Aorta (tissue), 5 donors: Measurements from ENCODE around the gene NARS2. TPM values are rescaled to one million over a fixed set of nuclear protein-coding genes. Genes with fewer than 3 reads are reported as not detected.

Experiments
- ATAC-seq: fragments of 200-7000 bp; cut with Tn5 transposase; one replicate; pipeline ENCODE4 v1.9.1; 2022; ENCODE audit warnings: moderate library complexity; ENCODE audit not compliant: low FRiP score
- DNase-seq, 2 donors: peaks; one replicate each; pipeline ENCODE4 v3.0.0-alpha.2; 2020
- H3K27ac ChIP-seq, 2 donors: one replicate each; pipeline ENCODE4 v1.5.1; 2013; ENCODE audit warnings: low read length in 2 of 2, mild to moderate bottlenecking in 2 of 2, moderate library complexity in 2 of 2, control low read depth in 1 of 2, inconsistent platforms in 1 of 2, low read depth in 1 of 2
- H3K27me3 ChIP-seq, 2 donors: one replicate each; pipeline ENCODE4 v1.6.1; 2013; ENCODE audit warnings: control low read depth in 1 of 2, low read length in 1 of 2, mild to moderate bottlenecking in 1 of 2, moderate library complexity in 1 of 2; ENCODE audit not compliant: insufficient read depth in 2 of 2, control insufficient read depth in 1 of 2
- H3K36me3 ChIP-seq, 2 donors: one replicate each; pipeline ENCODE4 v1.6.1; 2013; ENCODE audit warnings: control low read depth in 1 of 2, low read length in 1 of 2, mild to moderate bottlenecking in 1 of 2; ENCODE audit not compliant: insufficient read depth in 2 of 2, control insufficient read depth in 1 of 2
- H3K4me1 ChIP-seq, 2 donors: one replicate each; pipeline ENCODE4 v1.6.1; 2013; ENCODE audit warnings: low read length in 2 of 2, control low read depth in 1 of 2, mild to moderate bottlenecking in 1 of 2, moderate library complexity in 1 of 2; ENCODE audit not compliant: insufficient read depth in 2 of 2, control insufficient read depth in 1 of 2
- H3K4me3 ChIP-seq, 2 donors: one replicate each; pipeline ENCODE4 v1.5.1; 2013; ENCODE audit warnings: low read length in 2 of 2, control low read depth in 1 of 2, mild to moderate bottlenecking in 1 of 2
- H3K9me3 ChIP-seq: one replicate; pipeline ENCODE4 v1.6.1; 2013; ENCODE audit warnings: mild to moderate bottlenecking, low read length; ENCODE audit not compliant: control insufficient read depth
- WGBS, 2 donors: extraction: QIAGEN DNeasy Blood & Tissue Kit; methylation state at CpG; one replicate each; pipeline ENCODE4 v1.1.7; 2013; 5-methylcytosine and 5-hydroxymethylcytosine counted together
- intact Hi-C, 2 donors: fragments of 100-400 bp; cut with DNase I; formaldehyde crosslinking; loops; one replicate each; pipeline versions ENCODE4 v1.14.2 to v1.15.0; 2022
- polyA plus RNA-seq, 2 donors: library from polyadenylated mRNA; stranded (reverse); fragments of 200-250 nt; gene quantifications; one replicate each; pipeline ENCODE4 v1.2.3, GENCODE V29; 2013
- total RNA-seq, 2 donors: library from RNA; stranded (reverse); fragmentation: NEBNext Ultra II Directional; extraction: Animal tissue kit (Norgen Biotek cat#: 25700); gene quantifications; one replicate each; pipeline ENCODE4 v1.2.1, GENCODE V29; 2021
- donor health status: healthy with polysubstance abuse.
- donor health status: Bipolar disorder and iron deficiency.
- donor health status: DM: no; HTN: no; CAD: no.
- donor health status: DM: no; HTN: no; CAD: no.
- donor health status: DM: yes; HTN: yes; CAD: no.

Gene NARS2
- total and polyA plus RNA-seq, 4 donors = 4.8 to 11.2 (median 10.7) TPM

- ATAC-seq = no peak
- intact Hi-C loops = no loop called here
Observed at GRCh38 chr11:78392854-78393253, 181.8 kb downstream of the NARS2 start.

GRCh38 chr11:78391424-78391823 is 183.2 kb downstream of the NARS2 start:
- Histone ChIP-seq H3K4me3 (no peak overlapping the region), H3K36me3 (peaks cover 1 to 2% of the 10 kb centered on the region in 2 donors), H3K4me1 (peaks cover 3 to 5% of the 10 kb centered on the region in 2 donors), H3K27ac (no peak overlapping the region), H3K9me3 (no peaks in the 10 kb centered on the region), H3K27me3 (no peaks in the 10 kb centered on the region)
- no peak for DNase-seq
- no peak for ATAC-seq
- intact Hi-C loops = no loop called here
- WGBS, 2 donors = 92 to 95% methylated on average over 1 of the region's 1 CpG

More at GRCh38 chr11:78392854-78393253, 181.8 kb downstream of the NARS2 start:
- Histone ChIP-seq H3K27me3 (no peaks in the 10 kb centered on the region), H3K4me3 (no peak overlapping the region), H3K9me3 (no peaks in the 10 kb centered on the region), H3K27ac (no peak overlapping the region), H3K36me3 (peaks cover 1 to 2% of the 10 kb centered on the region in 2 donors), H3K4me1 (peaks cover 3 to 5% of the 10 kb centered on the region in 2 donors)
- 67% methylated on average over 2 of the region's 2 CpGs for WGBS, 2 donors
- DNase-seq = no peak

DNA sequence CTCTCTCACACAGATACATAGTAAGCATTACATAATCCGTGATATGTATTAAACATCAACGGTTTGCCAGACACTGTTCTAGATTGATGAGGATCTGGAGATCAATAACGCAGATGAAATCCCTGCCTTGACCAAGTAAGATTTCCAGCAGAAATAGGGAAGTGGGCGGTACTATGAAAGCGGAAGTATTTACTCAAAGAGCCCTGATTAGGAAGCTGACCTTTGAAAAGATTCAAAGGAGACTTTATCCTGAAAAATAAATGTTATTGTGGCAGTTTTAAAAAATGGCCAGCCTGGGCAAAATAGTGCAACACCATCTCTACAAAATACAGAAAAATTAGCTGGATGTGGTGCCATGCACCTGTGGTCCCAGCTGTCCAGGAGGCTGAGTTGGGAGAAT is 183.9 kb downstream of the NARS2 start:
- 92 to 93% methylated on average over 5 of the region's 5 CpGs for WGBS, 2 donors
- no peak for ATAC-seq

GRCh38 chr11:78386215-78386941 is 188.3 kb downstream of the NARS2 start:
- Histone ChIP-seq H3K27me3 (no peaks in the 10 kb centered on the region), H3K4me1 (peaks cover 2 to 5% of the 10 kb centered on the region in 2 donors), H3K27ac (no peak overlapping the region), H3K4me3 (no peak overlapping the region), H3K9me3 (peaks cover 3% of the 10 kb centered on the region), H3K36me3 (peaks cover 0 to 6% of the 10 kb centered on the region in 2 donors)
- DNase-seq = no peak
- whole genome bisulfite sequencing, 2 donors = 93 to 96% methylated on average over 3 of the region's 3 CpGs
- no peak for ATAC-seq
- intact Hi-C loops = no loop called here

More for the DNA sequence above, 183.9 kb downstream of the NARS2 start:
- Histone ChIP-seq H3K4me3 (no peak overlapping the region), H3K27me3 (no peaks in the 10 kb centered on the region), H3K36me3 (peaks cover 1 to 2% of the 10 kb centered on the region in 2 donors), H3K4me1 (peaks cover 3 to 5% of the 10 kb centered on the region in 2 donors), H3K27ac (no peak overlapping the region), H3K9me3 (no peaks in the 10 kb centered on the region)
- no peak for DNase-seq
- intact Hi-C loops = no loop called here

Other genes starting within 250 kb of the NARS2 start
- gene GAB2, start 157.0 kb downstream of the NARS2 start, total RNA-seq = 10 to 100 TPM; 80.9 to 82.6 TPM
- gene GAB2, start 157.0 kb downstream of the NARS2 start, polyA plus RNA-seq = 10 to 100 TPM; 19.3 to 29.4 TPM